ENCODE results near the gene ST3GAL5. TPM values are rescaled to one million over a fixed set of nuclear protein-coding genes. Genes with fewer than 3 reads are reported as not detected.

The ST3GAL5 gene
- total and polyA plus RNA-seq, 2 experiments from 2014 or later, result 3.2 to 7.9 TPM

GRCh38 chr2:85797921-85798320 is 90.9 kb downstream of the ST3GAL5 start:
- TF ChIP-seq CTCF (conservative IDR thresholded peaks at IDR 0.05; ENCODE audit: low read depth in 2 of 2) (peak; percentile 69 to 75), ZNF114 (CRISPR knock-in tag; IDR thresholded peaks at IDR 0.05) (no peak)

GRCh38 chr2:85797263-85797660 is 91.5 kb downstream of the ST3GAL5 start:
- peaks cover 9% of the 10 kb centered on the region for H3K27me3 Mint-ChIP-seq (ENCODE audit: insufficient read depth, low read depth, poor library complexity)
- Histone ChIP-seq H3F3A (replicated peaks; ENCODE audit: low read depth) (no peaks in the 10 kb centered on the region), H3K9me2 (ENCODE audit: insufficient read depth) (no peaks in the 10 kb centered on the region), H2AFZ (no peak overlapping the region), H3K4me1 (ENCODE audit: insufficient read depth) (no peaks in the 10 kb centered on the region), H3K79me2 (replicated peaks; ENCODE audit: insufficient read depth) (no peaks in the 10 kb centered on the region), H3K27ac (ENCODE audit: low read depth) (no peak overlapping the region), H3K4me2 (no peak overlapping the region), H3K27me3 (ENCODE audit: insufficient read depth) (no peaks in the 10 kb centered on the region), H3K36me3 (ENCODE audit: insufficient read depth) (no peaks in the 10 kb centered on the region), H3K4me3 (no peak overlapping the region), H4K20me1 (replicated peaks; ENCODE audit: insufficient read depth) (no peaks in the 10 kb centered on the region)
- H3K4me3 Mint-ChIP-seq, result no peak overlapping the region
- peaks cover 3% of the 10 kb centered on the region; the same call in 1 of the 3 replicates for H3K4me1 Mint-ChIP-seq
- ATAC-seq (no peak), DNase-seq (ENCODE audit: low spot score) (no peak)
- H3K9me3 Mint-ChIP-seq, result no peaks in the 10 kb centered on the region
- no peak for TF ChIP-seq STAT1 (IDR thresholded peaks at IDR 0.05; ENCODE audit: unreplicated experiment)
- no peak for TF ChIP-seq CTCF (conservative IDR thresholded peaks at IDR 0.05; ENCODE audit: low read depth in 2 of 2)
- no peak for TF ChIP-seq EZH2 (IDR thresholded peaks at IDR 0.05; ENCODE audit: low read depth, unreplicated experiment)
- no peak for TF ChIP-seq CREB1 (CRISPR knock-in tag; IDR thresholded peaks at IDR 0.05; ENCODE audit: low read depth)
- H3K27ac Mint-ChIP-seq, result no peak overlapping the region
- no peaks in the 10 kb centered on the region for H3K36me3 Mint-ChIP-seq (ENCODE audit: low read depth)

More at GRCh38 chr2:85797921-85798320, 90.9 kb downstream of the ST3GAL5 start:
- Histone ChIP-seq H3K36me3 (ENCODE audit: insufficient read depth) (no peaks in the 10 kb centered on the region), H3K27ac (ENCODE audit: low read depth) (no peak overlapping the region), H3K79me2 (replicated peaks; ENCODE audit: insufficient read depth) (no peaks in the 10 kb centered on the region), H2AFZ (no peak overlapping the region), H3F3A (replicated peaks; ENCODE audit: low read depth) (no peaks in the 10 kb centered on the region), H3K4me3 (no peak overlapping the region), H4K20me1 (replicated peaks; ENCODE audit: insufficient read depth) (no peaks in the 10 kb centered on the region), H3K4me1 (ENCODE audit: insufficient read depth) (no peaks in the 10 kb centered on the region), H3K27me3 (ENCODE audit: insufficient read depth) (no peaks in the 10 kb centered on the region), H3K9me2 (ENCODE audit: insufficient read depth) (no peaks in the 10 kb centered on the region), H3K4me2 (no peak overlapping the region)
- H3K27ac Mint-ChIP-seq, result no peak overlapping the region
- ATAC-seq (peak; percentile 79), DNase-seq (ENCODE audit: low spot score) (peak; percentile 77)
- no peak overlapping the region for H3K4me3 Mint-ChIP-seq
- H3K9me3 Mint-ChIP-seq, result no peaks in the 10 kb centered on the region
- H3K27me3 Mint-ChIP-seq (ENCODE audit: insufficient read depth, low read depth, poor library complexity), result peaks cover 6% of the 10 kb centered on the region
- H3K36me3 Mint-ChIP-seq (ENCODE audit: low read depth), result no peaks in the 10 kb centered on the region
- H3K4me1 Mint-ChIP-seq, result peaks cover 3% of the 10 kb centered on the region; the same call in 1 of the 3 replicates

Data from GM23338 (cell line).